Muscle layer of colon (tissue), 2 donors: Measurements from ENCODE around the gene PLPP7.

ENCODE experiments used
- H3K27ac ChIP-seq: one replicate; pipeline ENCODE4 v1.7.0; 2013; ENCODE audit warnings: low read depth, mild to moderate bottlenecking, low read length, moderate library complexity
- H3K27me3 ChIP-seq, 2 donors: one replicate each; pipeline ENCODE4 v1.7.0; 2013; ENCODE audit warnings: low read length in 2 of 2, mild to moderate bottlenecking in 2 of 2; ENCODE audit not compliant: insufficient read depth in 2 of 2, control insufficient read depth in 1 of 2
- H3K36me3 ChIP-seq: one replicate; pipeline ENCODE4 v1.7.0; 2013; ENCODE audit warnings: mild to moderate bottlenecking, low read length; ENCODE audit not compliant: insufficient read depth
- H3K4me1 ChIP-seq: one replicate; pipeline ENCODE4 v1.7.0; 2013; ENCODE audit warnings: mild to moderate bottlenecking, low read length; ENCODE audit not compliant: insufficient read depth
- H3K4me3 ChIP-seq, 2 donors: one replicate each; pipeline ENCODE4 v1.7.0; 2013; ENCODE audit warnings: low read length in 2 of 2, low read depth in 1 of 2, mild to moderate bottlenecking in 1 of 2, moderate library complexity in 1 of 2
- H3K9ac ChIP-seq: one replicate; pipeline ENCODE4 v1.7.0; 2013; ENCODE audit warnings: low read length
- H3K9me3 ChIP-seq: one replicate; pipeline ENCODE4 v1.7.0; 2013; ENCODE audit warnings: mild to moderate bottlenecking, low read length
- donor health status: abdominal sarcoma.
- donor health status: Adenocarcinoma of cecum.

The PLPP7 gene

DNA sequence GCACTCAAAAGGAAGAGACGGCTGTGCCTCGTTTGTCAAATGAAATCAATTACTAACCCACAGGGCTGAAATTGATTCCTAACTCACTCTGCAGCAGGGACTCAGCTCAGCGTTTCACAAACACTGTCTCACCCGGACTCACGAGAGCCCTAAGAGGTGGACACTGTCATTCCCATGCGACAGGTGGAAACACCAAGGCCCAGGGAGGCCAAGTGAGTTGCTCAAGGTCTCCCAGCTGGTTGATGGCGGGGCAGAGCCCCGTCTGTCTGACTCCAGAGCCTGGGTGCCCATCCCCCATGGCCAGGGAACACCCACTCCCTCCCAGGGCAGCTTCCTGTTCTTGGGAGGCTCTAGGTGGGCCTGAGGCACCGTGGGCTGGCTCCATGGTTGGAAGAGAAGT lies 1.3 kb upstream of the PLPP7 start:
- H3K27ac ChIP-seq, result no peak overlapping the region
- no peak overlapping the region for H3K4me3 ChIP-seq
- H3K4me1 ChIP-seq, result peaks cover 19% of the 10 kb centered on the region
- peaks cover 0 to 2% of the 10 kb centered on the region in 2 donors for H3K27me3 ChIP-seq
- H3K9ac ChIP-seq, result no peak overlapping the region
- H3K9me3 ChIP-seq, result no peaks in the 10 kb centered on the region
- H3K36me3 ChIP-seq, result no peaks in the 10 kb centered on the region

DNA sequence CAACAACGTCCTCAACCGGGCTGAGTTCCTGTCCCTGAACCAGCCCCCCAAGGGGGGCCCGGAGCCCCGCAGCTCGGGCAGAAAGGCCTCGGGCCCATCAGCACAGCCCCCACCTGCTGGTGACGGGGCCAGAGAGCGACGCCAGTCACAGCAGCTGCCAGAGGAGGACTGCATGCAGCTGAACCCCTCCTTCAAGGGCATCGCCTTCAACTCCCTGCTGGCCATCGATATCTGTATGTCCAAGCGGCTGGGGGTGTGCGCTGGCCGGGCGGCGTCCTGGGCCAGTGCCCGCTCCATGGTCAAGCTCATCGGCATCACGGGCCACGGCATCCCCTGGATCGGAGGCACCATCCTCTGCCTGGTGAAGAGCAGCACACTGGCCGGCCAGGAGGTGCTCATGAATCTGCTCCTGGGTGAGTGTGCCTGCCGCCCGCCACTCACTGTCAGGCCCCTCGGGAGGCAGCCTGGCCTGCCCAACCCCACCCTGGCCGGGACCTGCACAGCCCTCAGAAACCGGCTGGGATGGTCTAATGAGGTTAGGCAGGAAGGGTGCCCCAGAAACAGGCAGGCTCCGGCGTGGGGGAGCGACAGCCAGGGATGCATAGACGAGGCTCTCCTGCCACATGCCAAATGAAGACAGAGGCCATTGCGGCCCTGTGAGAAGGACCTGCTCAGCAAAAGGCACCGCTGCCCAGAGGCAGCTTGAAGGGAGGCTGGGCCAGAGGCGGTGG lies 678 bp downstream of the PLPP7 start:
- Histone ChIP-seq H3K36me3 (no peaks in the 10 kb centered on the region), H3K27me3 (no peaks in the 10 kb centered on the region), H3K9me3 (no peaks in the 10 kb centered on the region), H3K9ac (peak overlapping the region; percentile 53), H3K4me1 (peaks cover 19% of the 10 kb centered on the region), H3K4me3 (peak overlapping the region; percentile 51 to 72), H3K27ac (peak overlapping the region; percentile 53)

DNA sequence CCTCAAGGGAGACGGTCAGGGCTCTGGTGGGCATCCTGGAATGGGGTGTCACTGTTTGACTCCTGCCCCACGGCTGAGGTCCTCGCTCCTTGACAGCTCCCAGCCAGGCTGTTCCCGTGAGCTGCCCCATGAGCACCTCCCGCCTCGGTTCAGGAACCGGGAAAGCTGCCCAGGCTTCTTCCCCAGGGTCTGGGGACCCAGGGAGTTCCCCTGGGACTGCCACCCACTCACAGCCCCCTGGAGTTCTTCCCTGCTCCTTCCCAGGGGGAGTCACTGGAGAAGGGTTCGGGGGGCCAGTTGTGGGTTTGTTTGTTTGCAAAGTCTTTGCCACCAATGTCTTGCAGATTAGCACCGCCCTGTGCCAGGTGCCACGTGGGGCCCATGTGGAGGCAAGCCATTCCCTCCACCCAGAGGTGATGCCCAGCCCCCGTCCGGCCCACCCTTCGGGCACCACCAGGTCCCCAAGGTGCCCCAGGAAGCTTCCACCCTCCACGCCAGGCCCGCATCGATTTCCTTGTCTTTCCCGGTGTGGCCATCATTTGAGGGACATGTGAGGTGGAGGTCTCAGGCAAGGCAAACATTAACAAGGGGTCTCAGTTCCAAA lies 1.3 kb downstream of the PLPP7 start:
- H3K9me3 ChIP-seq, result no peaks in the 10 kb centered on the region
- H3K9ac ChIP-seq, result peak overlapping the region; percentile 53
- peaks cover 19% of the 10 kb centered on the region for H3K4me1 ChIP-seq
- H3K27ac ChIP-seq, result no peak overlapping the region
- H3K4me3 ChIP-seq, result peak overlapping the region; percentile 51 to 72
- H3K36me3 ChIP-seq, result no peaks in the 10 kb centered on the region
- no peaks in the 10 kb centered on the region for H3K27me3 ChIP-seq

DNA sequence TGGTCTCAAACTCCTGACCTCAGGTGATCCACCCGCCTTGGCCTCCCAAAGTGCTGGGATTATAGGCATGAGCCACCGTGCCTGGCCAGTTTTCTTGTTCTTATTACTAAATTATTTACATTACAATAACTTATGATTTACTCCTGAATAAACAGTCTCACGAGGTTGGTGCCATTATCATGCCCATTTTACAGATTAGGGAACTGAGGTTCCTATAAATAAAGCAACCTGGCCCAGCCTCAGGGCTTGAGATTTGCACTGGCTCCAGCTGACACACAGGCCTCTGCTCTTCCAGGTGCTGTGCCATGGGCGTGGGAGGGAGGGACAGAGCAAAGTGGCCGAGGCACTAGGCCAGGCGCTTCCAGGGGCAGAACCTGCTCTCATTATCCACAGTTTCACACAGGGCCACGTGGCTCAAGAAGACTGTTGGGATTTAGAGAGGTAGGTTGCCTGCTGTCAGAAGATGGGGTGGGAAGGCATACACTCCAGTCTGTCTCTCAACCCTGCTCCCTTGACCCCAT lies 2.3 kb downstream of the PLPP7 start:
- H3K27me3 ChIP-seq, result no peaks in the 10 kb centered on the region
- H3K27ac ChIP-seq, result no peak overlapping the region
- H3K9me3 ChIP-seq, result no peaks in the 10 kb centered on the region
- H3K36me3 ChIP-seq, result no peaks in the 10 kb centered on the region
- H3K9ac ChIP-seq, result no peak overlapping the region
- H3K4me3 ChIP-seq, result no peak overlapping the region
- H3K4me1 ChIP-seq, result peaks cover 19% of the 10 kb centered on the region

DNA sequence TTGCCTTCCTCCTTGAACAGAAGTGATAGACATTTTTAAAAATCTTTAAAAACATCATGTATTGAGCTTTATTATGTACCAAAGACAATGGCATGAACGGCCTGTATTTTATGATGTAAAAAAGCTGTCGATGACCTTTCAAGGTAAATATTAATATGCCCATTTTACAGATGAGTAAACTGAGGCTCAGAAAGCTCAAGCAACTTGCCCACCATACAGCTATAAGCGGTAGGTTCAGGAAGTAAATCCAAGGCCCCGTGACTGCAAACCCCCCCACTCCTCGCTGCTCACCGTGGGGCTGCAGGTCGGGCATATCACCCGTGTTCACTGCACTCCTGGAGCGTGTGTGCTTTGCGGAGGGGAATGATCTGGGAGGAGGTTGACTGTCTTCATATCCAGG lies 3.4 kb downstream of the PLPP7 start:
- Histone ChIP-seq H3K9ac (no peak overlapping the region), H3K9me3 (no peaks in the 10 kb centered on the region), H3K4me3 (no peak overlapping the region), H3K27ac (no peak overlapping the region), H3K36me3 (no peaks in the 10 kb centered on the region), H3K4me1 (peaks cover 27% of the 10 kb centered on the region), H3K27me3 (no peaks in the 10 kb centered on the region)

DNA sequence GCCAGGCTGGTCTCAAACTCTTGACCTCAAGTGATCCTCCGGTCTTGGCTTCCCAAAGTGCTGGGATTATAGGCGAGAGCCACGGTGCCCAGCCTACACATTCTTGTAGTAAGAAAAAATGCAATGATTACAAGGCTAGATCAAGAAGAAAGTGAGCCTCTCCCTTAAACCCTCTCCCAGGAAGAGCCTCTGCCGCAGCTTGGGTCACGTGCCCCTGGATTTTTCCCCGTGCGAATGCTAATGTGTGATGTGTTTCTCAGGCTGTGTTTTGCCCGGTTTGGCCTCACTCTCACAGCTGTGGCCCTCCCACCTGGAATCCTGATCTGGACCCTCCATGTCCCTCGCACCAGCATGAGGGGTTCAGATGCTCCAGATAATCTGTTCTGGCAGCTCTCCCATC lies 6.9 kb downstream of the PLPP7 start:
- H3K9me3 ChIP-seq, result no peaks in the 10 kb centered on the region
- H3K36me3 ChIP-seq, result no peaks in the 10 kb centered on the region
- H3K9ac ChIP-seq, result no peak overlapping the region
- no peak overlapping the region for H3K27ac ChIP-seq
- no peaks in the 10 kb centered on the region for H3K27me3 ChIP-seq
- H3K4me1 ChIP-seq, result peaks cover 21% of the 10 kb centered on the region
- H3K4me3 ChIP-seq, result no peak overlapping the region

DNA sequence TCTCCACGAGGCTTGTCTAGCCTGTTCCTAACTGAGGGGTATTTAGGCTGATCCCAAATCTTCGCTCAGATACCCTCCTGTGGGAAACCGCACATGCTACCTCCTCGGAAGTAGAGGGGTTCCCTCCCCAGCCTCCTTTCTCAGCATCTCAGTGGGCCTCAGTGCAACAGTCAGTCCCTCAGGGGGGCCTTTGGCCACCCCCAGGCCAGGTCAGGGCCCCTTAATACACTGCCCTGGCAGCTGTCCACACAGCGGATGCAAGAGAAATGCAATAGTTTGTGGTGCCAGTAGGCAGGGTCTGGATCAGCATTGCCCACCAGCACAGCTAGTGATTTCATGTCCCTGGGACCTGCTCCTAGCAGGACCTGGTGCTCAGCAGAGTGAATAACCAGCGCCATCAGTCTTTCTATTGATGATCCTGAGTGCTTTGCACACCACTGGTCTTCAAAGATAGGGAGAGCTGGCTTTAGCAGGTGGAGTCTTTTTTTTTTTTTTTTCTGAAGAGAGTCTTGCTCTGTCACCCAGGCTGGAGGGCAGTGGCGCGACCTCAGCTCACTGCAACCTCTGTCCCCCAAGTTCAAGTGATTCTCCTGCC lies 7.5 kb downstream of the PLPP7 start:
- no peak overlapping the region for H3K4me3 ChIP-seq
- peaks cover 18% of the 10 kb centered on the region for H3K4me1 ChIP-seq
- no peaks in the 10 kb centered on the region for H3K9me3 ChIP-seq
- no peaks in the 10 kb centered on the region for H3K27me3 ChIP-seq
- H3K27ac ChIP-seq, result no peak overlapping the region
- no peaks in the 10 kb centered on the region for H3K36me3 ChIP-seq
- no peak overlapping the region for H3K9ac ChIP-seq

DNA sequence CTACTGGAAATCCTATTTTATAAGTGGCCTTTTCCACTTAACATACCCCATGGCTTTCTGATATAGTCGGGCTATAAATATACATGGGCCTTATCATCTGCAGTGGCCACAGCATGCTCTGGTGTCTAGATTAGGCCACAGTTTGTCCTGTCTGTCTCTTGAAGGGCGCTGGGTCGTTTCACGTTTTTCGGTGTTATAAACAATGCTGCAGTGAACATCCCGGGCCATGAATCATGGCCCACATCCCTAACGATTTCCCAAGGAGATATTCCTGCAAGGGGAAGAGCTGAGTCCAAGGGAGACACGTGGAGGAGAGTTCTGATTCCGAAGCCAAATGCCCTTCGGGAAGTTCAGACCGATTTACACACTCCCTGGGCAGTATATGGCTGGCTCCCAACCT lies 8.4 kb downstream of the PLPP7 start:
- no peaks in the 10 kb centered on the region for H3K9me3 ChIP-seq
- no peak overlapping the region for H3K27ac ChIP-seq
- peaks cover 12% of the 10 kb centered on the region for H3K4me1 ChIP-seq
- no peak overlapping the region for H3K4me3 ChIP-seq
- no peaks in the 10 kb centered on the region for H3K27me3 ChIP-seq
- no peak overlapping the region for H3K9ac ChIP-seq
- H3K36me3 ChIP-seq, result no peaks in the 10 kb centered on the region

DNA sequence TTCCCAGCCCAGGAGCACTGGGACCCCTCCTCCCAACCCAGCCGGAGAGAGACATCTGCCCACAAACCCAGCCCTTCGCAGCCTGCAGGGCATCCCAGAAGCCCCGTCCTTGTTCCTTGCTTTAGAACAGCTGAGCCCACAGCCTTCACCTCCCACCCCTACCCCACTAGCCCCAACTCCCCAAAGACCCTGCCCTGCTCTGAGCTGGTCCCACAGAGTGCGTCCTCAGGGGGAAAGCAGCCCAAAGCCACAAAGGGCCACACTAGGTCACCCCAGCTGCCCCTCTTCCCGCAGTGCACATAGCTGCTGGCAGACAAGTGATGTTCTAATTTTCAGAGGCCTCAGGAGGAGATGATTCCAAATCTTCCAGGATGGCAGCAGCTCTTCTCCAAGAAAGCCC lies 8.8 kb downstream of the PLPP7 start:
- Histone ChIP-seq H3K27me3 (no peaks in the 10 kb centered on the region), H3K4me1 (peaks cover 12% of the 10 kb centered on the region), H3K27ac (no peak overlapping the region), H3K36me3 (no peaks in the 10 kb centered on the region), H3K9ac (no peak overlapping the region), H3K9me3 (no peaks in the 10 kb centered on the region), H3K4me3 (no peak overlapping the region)

DNA sequence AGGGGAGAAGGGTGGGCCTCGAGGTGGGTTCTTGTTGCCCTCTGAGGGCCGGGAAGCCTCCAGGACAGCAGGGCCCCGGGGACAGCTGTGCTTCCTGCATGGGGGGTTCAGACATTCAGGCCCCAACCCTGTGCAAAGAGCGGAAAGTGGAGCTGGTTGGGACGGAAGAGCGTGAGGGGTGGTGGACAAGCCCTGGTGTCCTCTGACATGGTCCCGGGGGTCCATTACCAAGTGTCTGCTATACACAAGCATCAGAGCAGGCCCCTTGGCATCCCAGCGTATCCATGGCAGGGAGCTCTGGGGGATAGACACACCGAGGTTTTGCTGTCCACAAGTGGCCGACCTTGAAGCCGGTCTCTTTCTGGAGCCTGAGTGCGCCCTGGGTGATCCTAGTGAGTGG lies 9.3 kb downstream of the PLPP7 start:
- no peak overlapping the region for H3K9ac ChIP-seq
- no peaks in the 10 kb centered on the region for H3K27me3 ChIP-seq
- H3K4me1 ChIP-seq, result peaks cover 12% of the 10 kb centered on the region
- H3K9me3 ChIP-seq, result no peaks in the 10 kb centered on the region
- no peak overlapping the region for H3K4me3 ChIP-seq
- H3K36me3 ChIP-seq, result no peaks in the 10 kb centered on the region
- H3K27ac ChIP-seq, result no peak overlapping the region

DNA sequence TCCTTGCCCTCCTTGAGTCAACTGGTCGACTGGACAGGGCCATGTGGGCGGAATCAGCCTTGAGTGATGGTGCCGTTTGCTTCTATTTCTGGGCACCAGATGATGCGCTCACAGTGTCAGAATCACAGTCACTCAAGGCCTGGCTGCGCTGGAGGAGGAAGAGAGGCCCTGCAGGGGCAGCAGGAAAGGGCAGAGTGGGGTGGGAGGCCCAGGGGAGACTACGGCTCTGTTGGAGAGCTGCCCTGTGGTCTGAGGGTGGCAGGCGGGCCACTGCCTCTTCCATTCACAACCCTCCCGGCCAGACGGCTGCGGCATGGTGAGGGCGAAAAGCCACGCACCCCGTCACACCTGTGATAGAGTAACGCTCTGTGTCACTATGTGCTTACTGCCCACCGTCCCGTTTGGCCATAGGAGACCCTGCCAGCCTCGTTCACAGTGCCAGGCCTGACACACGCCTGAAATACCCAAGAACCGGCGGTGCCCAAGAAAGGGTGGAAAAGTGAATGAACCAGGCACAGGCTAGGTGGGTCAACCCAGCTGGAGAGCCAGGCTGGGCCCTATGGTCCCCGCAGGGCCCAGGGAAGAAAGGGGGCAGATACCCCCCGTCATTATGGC lies 9.9 kb downstream of the PLPP7 start:
- Histone ChIP-seq H3K9ac (no peak overlapping the region), H3K9me3 (no peaks in the 10 kb centered on the region), H3K4me3 (no peak overlapping the region), H3K27ac (no peak overlapping the region), H3K27me3 (no peaks in the 10 kb centered on the region), H3K36me3 (no peaks in the 10 kb centered on the region), H3K4me1 (peaks cover 12% of the 10 kb centered on the region)
